Dedifferentiated amniotic fluid mesenchymal stem cell (primary cell): ENCODE data around the gene MORF4L2.

Experiments
- DNase-seq: peaks from one replicate; pipeline ENCODE4 v3.0.0-alpha.2; 2016; ENCODE audit errors: extremely low spot score

MORF4L2 gene

DNA sequence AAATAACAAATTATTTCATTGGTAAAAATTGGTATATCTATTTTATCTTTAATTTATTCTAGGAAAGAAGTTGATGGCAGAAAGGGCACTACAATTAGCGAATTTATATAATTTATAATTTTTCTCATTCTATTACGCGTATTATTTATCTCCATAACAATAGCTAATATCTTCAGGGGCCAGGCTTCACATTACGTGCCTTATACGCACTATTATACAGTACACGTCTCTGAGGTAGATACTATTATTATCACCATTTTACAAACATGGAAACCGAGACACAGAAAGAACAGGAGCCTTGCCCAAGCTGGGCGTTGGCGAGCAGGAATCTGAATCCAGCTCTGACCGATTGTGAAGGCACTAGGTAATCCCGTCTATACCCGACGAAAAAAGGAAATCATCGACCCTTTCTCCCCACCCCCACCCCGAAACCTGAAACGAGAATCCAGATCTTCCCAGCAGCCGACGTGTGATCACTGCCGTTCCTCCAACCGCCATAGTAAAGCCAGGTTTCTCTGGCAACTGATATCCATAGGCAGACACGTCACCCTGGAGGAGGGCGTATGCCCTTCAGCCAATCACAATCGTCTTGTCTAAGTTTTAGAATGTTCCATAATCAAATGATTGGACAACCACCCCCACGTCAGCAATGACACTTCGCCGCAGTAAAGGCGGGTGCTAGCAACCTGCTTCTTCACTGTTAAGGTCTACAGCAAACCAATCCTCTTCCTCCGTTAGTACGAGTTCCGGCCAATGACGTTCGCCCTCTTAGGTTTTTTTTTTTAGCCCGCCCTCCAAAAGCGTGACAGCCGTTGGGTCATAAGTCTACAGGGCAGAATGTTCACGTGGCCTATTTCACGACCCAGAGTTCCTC, at the start of gene MORF4L2:
Gene MORF4L2, minus strand, starts transcription at position 501 of the 874 bp plus-strand sequence. CDS start 9,672 bp downstream, outside the sequence.
- DNase-seq: peak; percentile 97

- no peak for DNase-seq
These were observed 47.7 kb upstream of the MORF4L2 start for GRCh38 chrX:103734125-103734760.

GRCh38 chrX:103733017-103733416, 46.5 kb upstream of the MORF4L2 start:
- DNase-seq: no peak

DNA sequence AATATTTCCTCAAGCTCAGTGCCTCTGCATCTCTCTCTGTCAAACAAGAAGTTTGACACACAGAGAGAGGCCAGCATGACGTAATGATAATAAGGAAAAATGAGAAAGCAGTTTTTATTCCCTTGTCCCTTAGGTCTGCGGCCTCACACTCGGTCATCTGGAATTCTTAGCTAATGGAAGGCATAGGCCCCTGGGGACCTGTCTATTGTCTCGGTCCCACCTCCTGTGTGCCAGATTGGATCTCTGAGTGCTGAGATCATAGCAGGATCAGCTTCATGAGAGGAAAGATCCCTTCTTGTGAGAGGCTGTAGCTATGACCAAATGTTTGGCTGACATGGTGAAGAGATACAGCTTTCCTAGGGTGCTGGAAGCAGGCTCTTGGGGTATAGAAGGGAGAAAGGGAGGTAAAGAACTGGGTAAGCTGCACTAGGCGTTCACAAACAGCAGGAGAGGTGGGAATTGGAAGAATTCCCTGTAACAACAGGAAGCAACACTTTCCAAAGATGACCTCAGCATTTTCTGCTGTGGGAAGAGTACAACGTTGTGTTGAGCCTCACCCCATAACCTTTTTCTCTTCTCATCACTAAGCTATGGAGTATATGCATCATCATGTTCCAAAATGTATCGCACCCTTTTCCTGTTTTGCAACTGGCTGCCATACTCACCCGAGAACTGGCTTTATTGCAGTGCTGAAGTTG, 44.4 kb upstream of the MORF4L2 start:
- DNase-seq: no peak

- no peak for DNase-seq
These were observed 43.8 kb upstream of the MORF4L2 start for GRCh38 chrX:103730147-103730795.

- no peak for DNase-seq
These were observed 42.5 kb upstream of the MORF4L2 start for GRCh38 chrX:103729015-103729414.

GRCh38 chrX:103727115-103727514, 40.6 kb upstream of the MORF4L2 start:
- DNase-seq: no peak

DNA sequence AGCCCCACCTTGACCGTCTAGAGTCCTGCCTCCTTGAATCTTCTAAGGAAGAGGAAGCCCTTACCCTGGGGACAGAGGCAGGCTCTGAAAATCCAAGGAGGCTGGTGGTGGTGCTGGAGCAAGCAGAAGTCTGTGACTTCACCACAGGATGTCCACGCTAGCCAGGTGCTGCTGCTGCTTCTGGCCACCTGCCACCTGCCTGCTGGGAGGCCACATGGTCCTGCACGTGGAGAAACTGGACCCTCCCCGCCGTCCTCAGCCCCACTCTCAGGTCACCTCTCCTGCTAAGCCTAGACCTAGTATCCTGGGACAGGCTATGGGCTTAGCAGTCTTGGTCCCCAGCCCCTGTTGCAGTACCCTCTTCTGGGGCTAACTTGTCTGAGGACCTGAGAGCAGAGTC, 40.0 kb upstream of the MORF4L2 start:
- no peak for DNase-seq

DNA sequence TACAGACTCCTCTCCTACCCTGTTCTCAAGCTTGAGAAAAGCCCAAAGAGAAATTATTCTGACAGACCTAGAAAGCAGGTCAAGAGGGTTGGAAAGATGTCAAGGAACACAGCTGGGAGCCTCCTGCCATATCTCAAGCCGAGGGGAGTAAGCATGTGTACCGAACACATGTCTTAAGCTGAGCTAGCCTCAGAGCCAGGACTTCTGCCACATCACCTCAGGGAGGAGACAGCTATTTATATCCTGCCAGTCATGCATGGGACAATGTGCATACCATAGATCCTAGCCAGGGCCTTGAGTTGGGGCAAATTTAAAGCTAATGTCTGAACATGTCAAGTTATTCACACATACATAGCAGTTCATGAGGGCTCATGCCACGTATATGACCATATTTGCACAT, 36.0 kb upstream of the MORF4L2 start:
- peak; percentile 16 for DNase-seq

DNA sequence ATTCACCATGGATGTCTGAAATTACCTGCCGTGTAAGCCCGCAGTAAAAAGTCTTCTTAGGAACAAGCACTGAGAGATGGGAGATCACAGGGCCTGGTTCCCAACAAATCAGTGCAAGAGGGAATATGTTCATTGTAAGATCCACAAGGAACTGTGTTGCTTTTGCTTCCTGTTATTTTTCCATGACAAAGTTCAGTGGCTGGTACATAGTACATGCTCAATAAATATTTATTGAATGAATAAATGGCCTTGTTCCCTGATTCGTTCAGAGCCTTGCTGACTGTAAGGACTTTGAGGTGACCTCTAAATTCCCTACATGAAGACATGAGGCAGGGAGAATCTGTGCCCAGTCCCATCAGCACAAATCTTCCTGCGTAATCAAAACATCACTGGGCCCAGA, 31.6 kb upstream of the MORF4L2 start:
- DNase-seq: no peak

- DNase-seq: peak; percentile 36
These were observed 30.5 kb upstream of the MORF4L2 start for GRCh38 chrX:103716962-103717361.

GRCh38 chrX:103710609-103711008, 24.1 kb upstream of the MORF4L2 start, which contains the start of gene TMEM31:
TSS of gene TMEM31 (plus strand) at chrX:103710909. CDS start at chrX:103712259, 1,350 bp downstream.
- DNase-seq: no peak

DNA sequence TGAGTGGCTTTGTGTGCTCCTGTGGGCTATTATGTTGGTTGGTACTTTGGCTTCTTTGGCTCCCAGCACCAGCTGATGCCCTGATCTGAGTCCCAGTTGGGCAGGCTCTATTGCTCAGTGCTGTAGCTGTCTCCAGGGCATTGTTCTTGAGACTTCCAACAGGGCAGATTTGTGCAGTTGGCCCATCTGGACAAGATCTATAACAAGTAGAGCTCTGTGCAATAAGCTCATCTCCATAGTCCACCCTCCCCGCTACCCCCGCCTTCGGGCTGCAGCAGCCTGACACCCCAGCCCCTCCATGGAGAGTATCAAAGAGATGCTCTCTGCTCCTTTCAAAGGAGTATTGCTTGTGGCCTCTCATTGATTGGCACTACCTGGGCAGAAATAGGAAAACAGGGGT, 18.4 kb upstream of the MORF4L2 start:
- no peak for DNase-seq

GRCh38 chrX:103699243-103699642, 12.7 kb upstream of the MORF4L2 start:
- no peak for DNase-seq

GRCh38 chrX:103697687-103698086, 11.2 kb upstream of the MORF4L2 start:
- DNase-seq: no peak

DNA sequence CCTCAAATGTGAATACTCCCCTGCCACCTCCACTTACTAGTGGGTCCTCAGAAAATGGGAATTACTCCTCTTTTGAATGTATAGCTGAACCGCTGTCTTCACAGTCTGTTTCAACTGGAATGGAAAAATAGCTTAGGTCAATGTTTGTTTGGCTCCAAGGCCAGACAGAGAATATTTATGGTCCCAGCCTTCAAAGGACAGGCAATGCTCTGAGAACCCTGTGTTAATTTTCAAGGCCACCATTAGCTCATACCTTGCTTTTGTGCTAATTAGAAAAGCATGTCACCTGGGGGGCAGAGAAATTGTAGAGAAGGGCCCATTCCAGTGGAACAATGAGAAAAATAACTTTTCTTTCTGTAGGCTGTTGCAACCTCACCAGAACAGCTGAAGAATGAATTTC, 4.6 kb upstream of the MORF4L2 start:
- no peak for DNase-seq

- DNase-seq: no peak
These were observed 2.4 kb upstream of the MORF4L2 start for GRCh38 chrX:103688946-103689345.

GRCh38 chrX:103687696-103688201, 1.2 kb upstream of the MORF4L2 start:
- DNase-seq: peak; percentile 62

- peak; percentile 63 for DNase-seq
These were observed 685 bp upstream of the MORF4L2 start for GRCh38 chrX:103687073-103687695.

DNA sequence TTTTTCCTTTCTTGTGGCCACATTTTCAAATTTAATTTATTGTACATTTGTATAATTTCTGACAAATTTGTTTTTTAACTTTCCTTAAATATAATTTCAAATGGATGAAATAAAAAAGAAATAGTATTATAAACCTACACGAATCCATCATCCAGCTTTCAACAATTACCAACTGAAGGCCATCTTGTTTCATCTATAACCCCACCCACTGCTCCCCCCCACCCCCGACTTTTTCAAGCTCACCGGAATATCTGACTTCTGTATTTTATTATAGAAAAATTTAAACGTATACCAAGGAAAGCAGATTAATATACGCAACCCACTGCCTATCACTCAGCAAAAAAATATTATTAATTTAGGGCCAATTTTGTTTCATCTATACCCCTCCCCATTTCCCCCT, 1.1 kb downstream of the MORF4L2 start:
- DNase-seq: no peak

- DNase-seq: no peak
These were observed 5.1 kb downstream of the MORF4L2 start for GRCh38 chrX:103681443-103681842.
